Esophagus (tissue), 2 donors: ENCODE data around the gene IGSF5. TPM values are rescaled to one million over a fixed set of nuclear protein-coding genes. Genes with fewer than 3 reads are reported as not detected.
"Not testable (repeated sequence)": the region's sequence is repeated elsewhere in the genome, so short reads cannot be mapped to it uniquely, and the experiment has no call there.

ENCODE experiments used
- H3K27ac ChIP-seq, 2 donors: one replicate each; pipeline ENCODE4 v1.5.1; 2013; ENCODE audit warnings: low read depth in 2 of 2, mild to moderate bottlenecking in 2 of 2, inconsistent platforms in 1 of 2, low read length in 1 of 2, moderate library complexity in 1 of 2
- H3K27me3 ChIP-seq, 2 donors: one replicate each; pipeline ENCODE4 v1.6.1; 2013; ENCODE audit warnings: low read length in 2 of 2, control low read depth in 1 of 2, mild to moderate bottlenecking in 1 of 2; ENCODE audit not compliant: insufficient read depth in 2 of 2, control insufficient read depth in 1 of 2
- H3K36me3 ChIP-seq, 2 donors: one replicate each; pipeline ENCODE4 v1.6.1; 2013; ENCODE audit warnings: low read length in 1 of 2; ENCODE audit not compliant: control insufficient read depth in 2 of 2, insufficient read depth in 2 of 2
- H3K4me1 ChIP-seq, 2 donors: one replicate each; pipeline ENCODE4 v1.6.1; 2013; ENCODE audit warnings: low read length in 1 of 2; ENCODE audit not compliant: control insufficient read depth in 2 of 2, insufficient read depth in 2 of 2
- H3K4me3 ChIP-seq, 2 donors: one replicate each; pipeline ENCODE4 v1.5.1; 2013; ENCODE audit warnings: low read length in 2 of 2, mild to moderate bottlenecking in 2 of 2, low read depth in 1 of 2, moderate library complexity in 1 of 2
- H3K9me3 ChIP-seq, 2 donors: one replicate each; pipeline ENCODE4 v1.6.1; 2013; ENCODE audit warnings: mild to moderate bottlenecking in 2 of 2, low read depth in 1 of 2, low read length in 1 of 2, moderate library complexity in 1 of 2; ENCODE audit not compliant: control insufficient read depth in 2 of 2, insufficient read depth in 1 of 2
- WGBS, 2 donors: extraction: QIAGEN DNeasy Blood & Tissue Kit; methylation state at CpG; one replicate each; pipeline ENCODE4 v1.1.7; 2013; 5-methylcytosine and 5-hydroxymethylcytosine counted together
- polyA plus RNA-seq, 2 donors: library from polyadenylated mRNA; stranded (reverse); fragments of 200-250 nt; gene quantifications; one replicate each; pipeline ENCODE4 v1.2.3, GENCODE V29; 2013
- donor health status: healthy with polysubstance abuse.
- donor health status: Bipolar disorder and iron deficiency.

IGSF5 gene
- polyA plus RNA-seq, 2 donors, result not detected

- Histone ChIP-seq H3K4me1 (no peaks in the 10 kb centered on the region), H3K27me3 (no peaks in the 10 kb centered on the region), H3K9me3 (peaks cover 0 to 3% of the 10 kb centered on the region in 2 donors), H3K27ac (no peak overlapping the region), H3K36me3 (no peaks in the 10 kb centered on the region), H3K4me3 (no peak overlapping the region)
- 70 to 72% methylated on average over 13 of the region's 13 CpGs for WGBS, 2 donors
Observed at GRCh38 chr21:39730418-39731157, 14.4 kb upstream of the IGSF5 start.

- no peaks in the 10 kb centered on the region for H3K4me1 ChIP-seq
- 91% methylated on average over 4 of the region's 4 CpGs for WGBS, 2 donors
- no peaks in the 10 kb centered on the region for H3K36me3 ChIP-seq
- H3K27me3 ChIP-seq, result no peaks in the 10 kb centered on the region
- no peak overlapping the region for H3K27ac ChIP-seq
- H3K9me3 ChIP-seq, result peaks cover 0 to 3% of the 10 kb centered on the region in 2 donors
- H3K4me3 ChIP-seq, result no peak overlapping the region
Observed at GRCh38 chr21:39736716-39737115, 8.3 kb upstream of the IGSF5 start.

- Histone ChIP-seq H3K9me3 (no peaks in the 10 kb centered on the region), H3K4me3 (no peak overlapping the region), H3K4me1 (no peaks in the 10 kb centered on the region), H3K27me3 (no peaks in the 10 kb centered on the region), H3K27ac (no peak overlapping the region), H3K36me3 (no peaks in the 10 kb centered on the region)
- WGBS, 2 donors, result 81 to 84% methylated on average over 15 of the region's 15 CpGs
Observed at GRCh38 chr21:39737376-39738000, 7.5 kb upstream of the IGSF5 start.

- H3K27me3 ChIP-seq, result no peaks in the 10 kb centered on the region
- H3K27ac ChIP-seq, result no peak overlapping the region
- H3K4me1 ChIP-seq, result no peaks in the 10 kb centered on the region
- no peaks in the 10 kb centered on the region for H3K36me3 ChIP-seq
- no peak overlapping the region for H3K4me3 ChIP-seq
- no peaks in the 10 kb centered on the region for H3K9me3 ChIP-seq
- 81 to 87% methylated on average over 6 of the region's 6 CpGs for WGBS, 2 donors
Observed at GRCh38 chr21:39738566-39738965, 6.4 kb upstream of the IGSF5 start.

GRCh38 chr21:39739531-39739930 lies 5.5 kb upstream of the IGSF5 start:
- not testable (repeated sequence) for H3K9me3 ChIP-seq, H3K36me3 ChIP-seq, H3K4me3 ChIP-seq, H3K27me3 ChIP-seq, H3K27ac ChIP-seq, H3K4me1 ChIP-seq
- 93 to 94% methylated on average over 5 of the region's 5 CpGs for WGBS, 2 donors

GRCh38 chr21:39742561-39742960 lies 2.4 kb upstream of the IGSF5 start:
- not testable (repeated sequence) for H3K4me1 ChIP-seq, H3K36me3 ChIP-seq, H3K27me3 ChIP-seq, H3K9me3 ChIP-seq, H3K4me3 ChIP-seq
- peak overlapping the region in 1 of 2 donors; percentile 4 for H3K27ac ChIP-seq
- 57 to 61% methylated on average over 4 of the region's 4 CpGs for WGBS, 2 donors

GRCh38 chr21:39745332-39745731 lies 349 bp downstream of the IGSF5 start:
- H3K4me1 ChIP-seq, H3K9me3 ChIP-seq, H3K27me3 ChIP-seq, H3K4me3 ChIP-seq, H3K27ac ChIP-seq, H3K36me3 ChIP-seq: not testable (repeated sequence)
- 90 to 92% methylated on average over 8 of the region's 8 CpGs for WGBS, 2 donors

- Histone ChIP-seq H3K36me3 (no peaks in the 10 kb centered on the region), H3K9me3 (peaks cover 0 to 2% of the 10 kb centered on the region in 2 donors), H3K4me1 (no peaks in the 10 kb centered on the region), H3K27me3 (no peaks in the 10 kb centered on the region), H3K27ac (no peak overlapping the region), H3K4me3 (no peak overlapping the region)
- 62% methylated on average over 8 of the region's 8 CpGs for WGBS, 2 donors
Observed at GRCh38 chr21:39750670-39751069, 5.7 kb downstream of the IGSF5 start.

GRCh38 chr21:39754811-39755210 lies 9.8 kb downstream of the IGSF5 start:
- H3K4me1 ChIP-seq, result no peaks in the 10 kb centered on the region
- H3K36me3 ChIP-seq, result no peaks in the 10 kb centered on the region
- peaks cover 0 to 2% of the 10 kb centered on the region in 2 donors for H3K9me3 ChIP-seq
- no peak overlapping the region for H3K27ac ChIP-seq
- H3K27me3 ChIP-seq, result no peaks in the 10 kb centered on the region
- no peak overlapping the region for H3K4me3 ChIP-seq
- 62 to 67% methylated on average over 3 of the region's 3 CpGs for WGBS, 2 donors

- H3K9me3 ChIP-seq, result peaks cover 0 to 2% of the 10 kb centered on the region in 2 donors
- H3K27ac ChIP-seq, result no peak overlapping the region
- H3K4me3 ChIP-seq, result no peak overlapping the region
- H3K4me1 ChIP-seq, result no peaks in the 10 kb centered on the region
- no peaks in the 10 kb centered on the region for H3K36me3 ChIP-seq
- 74 to 76% methylated on average over 8 of the region's 8 CpGs for WGBS, 2 donors
- no peaks in the 10 kb centered on the region for H3K27me3 ChIP-seq
Observed at GRCh38 chr21:39756285-39756684, 11.3 kb downstream of the IGSF5 start.
